NCI-H128 (cell line): ENCODE data around the gene PI4K2B.
"Not testable (repeated sequence)": the region's sequence is repeated elsewhere in the genome, so short reads cannot be mapped to it uniquely, and the experiment has no call there.

ENCODE experiments used
- DNase-seq: peaks from one replicate; lab custom pipeline; 2025; ENCODE audit not compliant: unreplicated experiment; lab: John Stamatoyannopoulos, UW

The PI4K2B gene

GRCh38 chr4:25233737-25234389, at the start of gene PI4K2B:
Gene PI4K2B, plus strand, starts transcription at chr4:25234033. Its CDS starts 131 bp downstream, at chr4:25234164.
- DNase-seq: peak; percentile 74

- DNase-seq: no peak
Measured at GRCh38 chr4:25184056-25184455, 49.8 kb upstream of the PI4K2B start.

GRCh38 chr4:25190407-25190806, 43.4 kb upstream of the PI4K2B start:
- no peak for DNase-seq

- DNase-seq: no peak
Measured at GRCh38 chr4:25198713-25199112, 35.1 kb upstream of the PI4K2B start.

- no peak for DNase-seq
Measured at GRCh38 chr4:25207997-25208396, 25.8 kb upstream of the PI4K2B start.

- DNase-seq: no peak
Measured at GRCh38 chr4:25209702-25210101, 24.1 kb upstream of the PI4K2B start.

GRCh38 chr4:25211721-25212120, 22.1 kb upstream of the PI4K2B start:
- DNase-seq: no peak

- DNase-seq: no peak
Measured at GRCh38 chr4:25212822-25213221, 21.0 kb upstream of the PI4K2B start.

GRCh38 chr4:25213347-25213979, 20.4 kb upstream of the PI4K2B start:
- no peak for DNase-seq

- DNase-seq: not testable (repeated sequence)
Measured at GRCh38 chr4:25214750-25215149, 19.1 kb upstream of the PI4K2B start.

GRCh38 chr4:25215511-25215910, 18.3 kb upstream of the PI4K2B start:
- no peak for DNase-seq

- no peak for DNase-seq
Measured at GRCh38 chr4:25221377-25221776, 12.5 kb upstream of the PI4K2B start.

GRCh38 chr4:25223802-25224375, 9.9 kb upstream of the PI4K2B start:
- no peak for DNase-seq

GRCh38 chr4:25229804-25230203, 4.0 kb upstream of the PI4K2B start:
- no peak for DNase-seq

- no peak for DNase-seq
Measured at GRCh38 chr4:25233194-25233593, 639 bp upstream of the PI4K2B start.

GRCh38 chr4:25234390-25235370, 847 bp downstream of the PI4K2B start:
- no peak for DNase-seq

- no peak for DNase-seq
Measured at GRCh38 chr4:25235401-25235800, 1.6 kb downstream of the PI4K2B start.

GRCh38 chr4:25236030-25236429, 2.2 kb downstream of the PI4K2B start:
- DNase-seq: not testable (repeated sequence)

GRCh38 chr4:25236971-25237370, 3.1 kb downstream of the PI4K2B start:
- DNase-seq: no peak

- DNase-seq: no peak
Measured at GRCh38 chr4:25238052-25238451, 4.2 kb downstream of the PI4K2B start.

- DNase-seq: not testable (repeated sequence)
Measured at GRCh38 chr4:25239528-25239927, 5.7 kb downstream of the PI4K2B start.
